ENCODE measurements around the gene HTRA1. TPM values are rescaled to one million over a fixed set of nuclear protein-coding genes. Genes with fewer than 3 reads are reported as not detected.

HTRA1 gene
- polyA plus RNA-seq, 1 of the 3 experiments (the other 2 are of a cell fraction) = 291 TPM

GRCh38 chr10:122519873-122520272 is 58.5 kb downstream of the HTRA1 start:
- 81% methylated on average over 15 of the region's 15 CpGs for WGBS (ENCODE audit: low lambda C conversion rate)
- Histone ChIP-seq H3K27ac (ENCODE audit: low read depth in 2 of 2, low read length in 1 of 2) (no peak overlapping the region), H3K4me3 (ENCODE audit: low read depth in 2 of 2, low read length in 1 of 2) (no peak overlapping the region), H4K20me1 (ENCODE audit: insufficient read depth) (no peaks in the 10 kb centered on the region), H3K27me3 (ENCODE audit: insufficient read depth) (no peaks in the 10 kb centered on the region), H2AFZ (ENCODE audit: low read depth) (no peak overlapping the region), H3K79me2 (ENCODE audit: insufficient read depth) (no peaks in the 10 kb centered on the region), H3K9me2 (no peaks in the 10 kb centered on the region), H3F3A (replicated peaks; ENCODE audit: insufficient read depth) (no peaks in the 10 kb centered on the region), H3K9ac (no peak overlapping the region), H3K4me2 (no peak overlapping the region), H3K9me3 (no peaks in the 10 kb centered on the region), H3K36me3 (replicated peaks in 1 of 2; ENCODE audit: control insufficient read depth in 1 of 2, insufficient read depth in 2 of 2, low read length in 1 of 2) (peaks cover 3 to 11% of the 10 kb centered on the region in 2 experiments), H3K4me1 (ENCODE audit: control insufficient read depth in 1 of 2, insufficient read depth in 2 of 2, low read depth in 1 of 2, low read length in 1 of 2) (peaks cover 0 to 8% of the 10 kb centered on the region in 2 experiments; a peak in 1 of 4 replicates)
- ChIA-PET CTCF (interaction anchor here (1.4 kb wide), 1 partner anchor 46 kb away, joined by 3 read pairs; no protein-coding TSS in a partner anchor), POLR2A (no interaction called here)
- DNase-seq = no peak
- TF ChIP-seq MXI1 (IDR thresholded peaks at IDR 0.05; ENCODE audit: low read depth, low read length) (no peak), MAX (IDR thresholded peaks at IDR 0.05; ENCODE audit: low read depth) (no peak), RAD21 (IDR thresholded peaks at IDR 0.05; ENCODE audit: low read length) (no peak), TAF1 (IDR thresholded peaks at IDR 0.05; ENCODE audit: borderline replicate concordance, low read depth, low read length) (no peak), USF2 (IDR thresholded peaks at IDR 0.05; ENCODE audit: borderline replicate concordance, low read depth, low read length) (no peak), PBX3 (IDR thresholded peaks at IDR 0.05) (no peak), RFX5 (IDR thresholded peaks at IDR 0.05; ENCODE audit: low read length) (no peak), TEAD4 (IDR thresholded peaks at IDR 0.05; ENCODE audit: borderline replicate concordance, insufficient read depth) (no peak), TCF12 (IDR thresholded peaks at IDR 0.05) (no peak), POLR2AphosphoS5 (IDR thresholded peaks at IDR 0.05; ENCODE audit: low read depth, low read length) (no peak), FOSL2 (IDR thresholded peaks at IDR 0.05; ENCODE audit: borderline replicate concordance, low read depth) (no peak), RXRA (IDR thresholded peaks at IDR 0.05; ENCODE audit: borderline replicate concordance, low read depth) (no peak), FOXM1 (IDR thresholded peaks at IDR 0.05; ENCODE audit: low read depth) (no peak)
- TF ChIP-seq, protein P1, sequence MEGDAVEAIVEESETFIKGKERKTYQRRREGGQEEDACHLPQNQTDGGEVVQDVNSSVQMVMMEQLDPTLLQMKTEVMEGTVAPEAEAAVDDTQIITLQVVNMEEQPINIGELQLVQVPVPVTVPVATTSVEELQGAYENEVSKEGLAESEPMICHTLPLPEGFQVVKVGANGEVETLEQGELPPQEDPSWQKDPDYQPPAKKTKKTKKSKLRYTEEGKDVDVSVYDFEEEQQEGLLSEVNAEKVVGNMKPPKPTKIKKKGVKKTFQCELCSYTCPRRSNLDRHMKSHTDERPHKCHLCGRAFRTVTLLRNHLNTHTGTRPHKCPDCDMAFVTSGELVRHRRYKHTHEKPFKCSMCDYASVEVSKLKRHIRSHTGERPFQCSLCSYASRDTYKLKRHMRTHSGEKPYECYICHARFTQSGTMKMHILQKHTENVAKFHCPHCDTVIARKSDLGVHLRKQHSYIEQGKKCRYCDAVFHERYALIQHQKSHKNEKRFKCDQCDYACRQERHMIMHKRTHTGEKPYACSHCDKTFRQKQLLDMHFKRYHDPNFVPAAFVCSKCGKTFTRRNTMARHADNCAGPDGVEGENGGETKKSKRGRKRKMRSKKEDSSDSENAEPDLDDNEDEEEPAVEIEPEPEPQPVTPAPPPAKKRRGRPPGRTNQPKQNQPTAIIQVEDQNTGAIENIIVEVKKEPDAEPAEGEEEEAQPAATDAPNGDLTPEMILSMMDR (IDR thresholded peaks at IDR 0.05) = no peak

- Histone ChIP-seq H3K4me1 (ENCODE audit: control insufficient read depth in 1 of 2, insufficient read depth in 2 of 2, low read depth in 1 of 2, low read length in 1 of 2) (peaks cover 0 to 8% of the 10 kb centered on the region in 2 experiments; a peak in 1 of 4 replicates), H3K9me3 (no peaks in the 10 kb centered on the region), H3K9ac (no peak overlapping the region), H3K79me2 (ENCODE audit: insufficient read depth) (no peaks in the 10 kb centered on the region), H3F3A (replicated peaks; ENCODE audit: insufficient read depth) (no peaks in the 10 kb centered on the region), H3K27ac (ENCODE audit: low read depth in 2 of 2, low read length in 1 of 2) (peak overlapping the region in 1 of 2 experiments; percentile 40; a peak in 2 of 4 replicates), H3K4me2 (no peak overlapping the region), H4K20me1 (ENCODE audit: insufficient read depth) (no peaks in the 10 kb centered on the region), H3K27me3 (ENCODE audit: insufficient read depth) (no peaks in the 10 kb centered on the region), H3K4me3 (ENCODE audit: low read depth in 2 of 2, low read length in 1 of 2) (no peak overlapping the region), H3K36me3 (replicated peaks in 1 of 2; ENCODE audit: control insufficient read depth in 1 of 2, insufficient read depth in 2 of 2, low read length in 1 of 2) (peaks cover 0 to 2% of the 10 kb centered on the region in 2 experiments), H3K9me2 (no peaks in the 10 kb centered on the region), H2AFZ (ENCODE audit: low read depth) (no peak overlapping the region; the same call in 1 of the 2 replicates)
- ChIA-PET POLR2A (no interaction called here), CTCF (interaction anchor here (1.0 to 1.4 kb wide), 3 partner anchors 8 to 45 kb away, joined by 3 to 4 read pairs (median 3); no protein-coding TSS in a partner anchor)
- 19% methylated on average over 3 of the region's 3 CpGs for WGBS (ENCODE audit: low lambda C conversion rate)
- TF ChIP-seq IRF3 (IDR thresholded peaks at IDR 0.05; ENCODE audit: low read depth, low read length) = no peak
- TF ChIP-seq CHD2 (IDR thresholded peaks at IDR 0.05; ENCODE audit: low read length, partially characterized antibody) = no peak
- peak; percentile 63; the same call in 1 of the 2 replicates for TF ChIP-seq NFIC (IDR thresholded peaks at IDR 0.05; ENCODE audit: borderline replicate concordance)
- TF ChIP-seq PBX3 (IDR thresholded peaks at IDR 0.05) = no peak
- TF ChIP-seq, protein P1 (IDR thresholded peaks at IDR 0.05) = no peak
- TF ChIP-seq FOXM1 (IDR thresholded peaks at IDR 0.05; ENCODE audit: low read depth) = no peak
- no peak for TF ChIP-seq RAD21 (IDR thresholded peaks at IDR 0.05; ENCODE audit: low read length)
- TF ChIP-seq RCOR1 (IDR thresholded peaks at IDR 0.05; ENCODE audit: low read length) = no peak
- TF ChIP-seq JUND (IDR thresholded peaks at IDR 0.05) = peak; percentile 16; the same call in 1 of the 2 replicates
- peak; percentile 14; the same call in 1 of the 2 replicates for TF ChIP-seq TCF12 (IDR thresholded peaks at IDR 0.05)
- DNase-seq = no peak
These were observed 59.7 kb downstream of the HTRA1 start for GRCh38 chr10:122521011-122521410.

Measured in SK-N-SH (cell line).